ENCODE data around the gene ABL1. TPM values are rescaled to one million over a fixed set of nuclear protein-coding genes. Genes with fewer than 3 reads are reported as not detected.

The ABL1 gene
- total RNA-seq, 4 donors from 2014 or later: 37.2 to 61.8 (median 56.2) TPM

GRCh38 chr9:130896233-130897014 lies 61.4 kb downstream of the ABL1 start, which contains the start of gene QRFP:
QRFP (minus strand) TSS chr9:130896812; CDS start chr9:130893838, 2,974 bp downstream.
- TF ChIP-seq CTCF (IDR thresholded peaks at IDR 0.05; ENCODE audit: low read depth): no peak

- no peak for TF ChIP-seq CTCF (IDR thresholded peaks at IDR 0.05; ENCODE audit: low read depth)
Measured at GRCh38 chr9:130897105-130897751, 62.2 kb downstream of the ABL1 start.

GRCh38 chr9:130897848-130898551 lies 62.9 kb downstream of the ABL1 start:
- no peak for TF ChIP-seq CTCF (IDR thresholded peaks at IDR 0.05; ENCODE audit: low read depth)

- TF ChIP-seq CTCF (IDR thresholded peaks at IDR 0.05; ENCODE audit: low read depth): no peak
Measured at GRCh38 chr9:130898552-130898852, 63.4 kb downstream of the ABL1 start.

GRCh38 chr9:130899051-130899748 lies 64.1 kb downstream of the ABL1 start:
- no peak for TF ChIP-seq CTCF (IDR thresholded peaks at IDR 0.05; ENCODE audit: low read depth)

GRCh38 chr9:130900701-130901497 lies 65.8 kb downstream of the ABL1 start:
- no peak for TF ChIP-seq CTCF (IDR thresholded peaks at IDR 0.05; ENCODE audit: low read depth)
